Activated CD8-positive, alpha-beta T cell treated with anti-CD3 and anti-CD28 coated beads for 36 hours (primary cell): ENCODE measurements around the gene FBXW11. TPM values are rescaled to one million over a fixed set of nuclear protein-coding genes. Genes with fewer than 3 reads are reported as not detected.

Experiments used
- ATAC-seq: fragments of 200-7000 bp; cut with Tn5 transposase; one replicate; pipeline ENCODE4 v1.10.0; 2021; ENCODE audit warnings: mild to moderate bottlenecking, moderate library complexity
- CTCF ChIA-PET: fragments of 350-600 bp; sonication (Branson Sonifier 250); formaldehyde crosslinking; loops from one replicate; lab custom pipeline; 2021; ENCODE audit warnings: antibody characterized with exemption; lab: Charles Lee
- POLR2A ChIA-PET: fragments of 350-600 bp; sonication (Branson Sonifier 250); formaldehyde crosslinking; loops from one replicate; lab custom pipeline; 2021; ENCODE audit warnings: antibody characterized with exemption; lab: Charles Lee
- DNase-seq: peaks from one replicate; pipeline ENCODE4 v3.0.0-alpha.2; 2020
- H3K27ac Mint-ChIP-seq: one replicate; pipeline ENCODE4 v1.8.0; 2021; ENCODE audit warnings: mild to moderate bottlenecking, mixed read lengths
- H3K27me3 Mint-ChIP-seq: one replicate; pipeline ENCODE4 v1.8.0; 2021; ENCODE audit warnings: mixed read lengths
- H3K36me3 Mint-ChIP-seq: one replicate; pipeline ENCODE4 v1.8.0; 2021; ENCODE audit warnings: low read depth, mixed read lengths
- H3K4me1 Mint-ChIP-seq: one replicate; pipeline ENCODE4 v1.8.0; 2021; ENCODE audit warnings: low read depth, mixed read lengths
- H3K4me3 Mint-ChIP-seq: one replicate; pipeline ENCODE4 v1.8.0; 2021; ENCODE audit warnings: mild to moderate bottlenecking, moderate library complexity, mixed read lengths
- H3K9me3 Mint-ChIP-seq: one replicate; pipeline ENCODE4 v1.8.0; 2021; ENCODE audit warnings: mixed read lengths
- CTCF ChIP-seq: fragments of 200-600 bp; IDR thresholded peaks from one replicate; pipeline ENCODE4 v1.8.0; 2022; ENCODE audit warnings: antibody characterized with exemption, mild to moderate bottlenecking
- intact Hi-C: fragments of 100-400 bp; cut with micrococcal nuclease; formaldehyde crosslinking; loops from one replicate; pipeline ENCODE4 v1.10.0; 2022
- total RNA-seq, 2 experiments: library from RNA; stranded (reverse); gene quantifications; one replicate each; pipeline ENCODE4 v1.2.3, GENCODE V29; 2021

Gene FBXW11
- total RNA-seq, 2 experiments from 2014 or later = 49.3 to 52.6 TPM

DNA sequence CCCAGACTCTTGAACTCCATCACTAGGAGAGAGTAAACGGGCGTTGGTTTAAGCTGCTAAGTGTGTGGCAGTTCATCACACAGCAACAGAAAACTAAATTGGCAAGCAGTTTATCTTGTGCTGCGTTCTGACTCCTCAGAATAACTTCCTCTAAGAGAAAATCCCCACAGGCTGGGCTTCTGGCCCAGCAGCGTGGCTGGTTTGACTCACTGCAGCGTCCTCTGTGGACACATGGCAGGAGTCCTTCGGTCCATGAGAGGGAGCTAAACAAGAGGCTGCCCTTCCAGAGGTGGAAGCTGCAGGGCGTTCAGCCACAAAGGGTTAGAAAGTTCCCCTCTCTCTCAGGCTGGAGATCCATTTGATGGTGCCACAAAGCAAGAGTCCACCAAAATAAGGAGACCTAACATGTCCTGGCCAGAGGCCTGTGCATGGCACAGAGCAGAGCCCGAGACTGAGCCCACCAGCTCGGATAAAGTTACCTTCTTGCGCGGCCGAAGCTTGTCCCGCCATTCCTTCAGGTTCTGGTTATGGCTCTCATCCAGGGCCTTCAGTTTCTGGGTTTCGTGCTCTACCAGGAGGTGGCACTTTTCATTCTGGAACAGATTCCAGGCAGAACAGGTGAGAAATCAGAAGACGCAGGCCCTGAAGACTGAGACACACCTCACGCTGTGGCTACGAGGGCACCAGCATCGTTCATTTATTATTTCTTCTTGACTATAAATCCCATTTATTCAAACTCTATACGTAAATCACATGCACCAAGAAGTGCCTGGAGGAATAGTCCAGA, 46.2 kb upstream of the FBXW11 start:
- Mint-ChIP-seq H3K36me3 (peaks cover 40% of the 10 kb centered on the region), H3K27me3 (no peaks in the 10 kb centered on the region), H3K4me3 (no peak overlapping the region), H3K4me1 (peaks cover 6% of the 10 kb centered on the region), H3K9me3 (no peaks in the 10 kb centered on the region), H3K27ac (no peak overlapping the region)
- intact Hi-C loops = no loop called here
- DNase-seq (no peak), ATAC-seq (no peak)
- POLR2A ChIA-PET = interaction anchor here (1.2 to 1.6 kb wide), 2 partner anchors 18 to 47 kb away, joined by 3 to 4 read pairs; partner anchors contain the start of gene FBXW11
- CTCF ChIA-PET = interaction anchor here (1.4 kb wide), 1 partner anchor 32 kb away, joined by 3 read pairs; no protein-coding TSS in a partner anchor
- TF ChIP-seq CTCF = no peak

GRCh38 chr5:172051643-172052339, 45.4 kb upstream of the FBXW11 start:
- H3K36me3 Mint-ChIP-seq = peaks cover 38% of the 10 kb centered on the region
- CTCF ChIA-PET = interaction anchor here (1.3 to 1.4 kb wide), 2 partner anchors 31 to 140 kb away, joined by 3 to 5 read pairs; no protein-coding TSS in a partner anchor
- no peak overlapping the region for H3K4me3 Mint-ChIP-seq
- H3K27me3 Mint-ChIP-seq = no peaks in the 10 kb centered on the region
- TF ChIP-seq CTCF = no peak
- DNase-seq (no peak), ATAC-seq (no peak)
- H3K27ac Mint-ChIP-seq = peak overlapping the region; percentile 46
- H3K4me1 Mint-ChIP-seq = peaks cover 10% of the 10 kb centered on the region
- H3K9me3 Mint-ChIP-seq = no peaks in the 10 kb centered on the region
- intact Hi-C loops = no loop called here
- POLR2A ChIA-PET = interaction anchor here (1.6 kb wide), 1 partner anchor 18 kb away, joined by 4 read pairs; no protein-coding TSS in a partner anchor

- no peaks in the 10 kb centered on the region for H3K27me3 Mint-ChIP-seq
- no peak for ATAC-seq
- no peak overlapping the region for H3K4me3 Mint-ChIP-seq
- no peaks in the 10 kb centered on the region for H3K9me3 Mint-ChIP-seq
- peaks cover 30% of the 10 kb centered on the region for H3K36me3 Mint-ChIP-seq
- H3K4me1 Mint-ChIP-seq = peaks cover 10% of the 10 kb centered on the region
- TF ChIP-seq CTCF = no peak
- DNase-seq = no peak
- POLR2A ChIA-PET = interaction anchor here (0.6 kb wide), 1 partner anchor 43 kb away, joined by 6 read pairs; the partner anchor contains the start of gene FBXW11
- intact Hi-C loops = no loop called here
- CTCF ChIA-PET = interaction anchor here (1.3 to 2.8 kb wide), 2 partner anchors 10 to 138 kb away, joined by 5 to 12 read pairs; no protein-coding TSS in a partner anchor
- peak overlapping the region; percentile 20 for H3K27ac Mint-ChIP-seq
Measured at GRCh38 chr5:172050080-172050479, 43.6 kb upstream of the FBXW11 start.

DNA sequence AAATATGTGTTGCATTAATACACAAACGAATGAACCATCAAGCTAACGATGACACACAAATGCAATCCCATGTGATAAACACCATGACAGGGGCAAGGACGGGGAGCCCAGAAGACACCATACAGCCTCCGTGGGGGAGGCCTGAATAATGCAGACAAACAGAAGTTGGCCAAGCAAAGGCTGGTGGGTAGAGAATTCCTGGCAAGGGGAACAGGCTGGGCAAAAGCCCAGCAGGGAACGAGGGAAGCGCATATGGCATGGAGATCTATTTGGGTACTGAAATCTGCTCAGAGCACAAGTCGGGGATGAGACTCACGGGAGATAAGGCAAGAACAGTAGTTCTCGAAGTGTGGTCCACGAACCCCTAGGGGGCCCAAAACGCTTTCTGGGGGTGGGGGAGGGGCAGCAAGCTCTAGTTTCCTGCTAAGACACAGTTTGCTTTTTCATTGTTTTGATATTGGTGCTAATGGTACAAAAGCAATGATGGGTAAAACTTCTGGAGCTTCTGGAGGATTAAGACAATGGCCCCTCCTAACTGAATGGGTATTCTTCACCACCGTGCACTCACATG, 42.9 kb upstream of the FBXW11 start:
- DNase-seq (no peak), ATAC-seq (no peak)
- Mint-ChIP-seq H3K27ac (peak overlapping the region; percentile 37), H3K27me3 (no peaks in the 10 kb centered on the region), H3K4me1 (peaks cover 10% of the 10 kb centered on the region), H3K36me3 (peaks cover 33% of the 10 kb centered on the region), H3K9me3 (no peaks in the 10 kb centered on the region), H3K4me3 (no peak overlapping the region)
- intact Hi-C loops = no loop called here
- CTCF ChIA-PET = interaction anchor here (2.8 kb wide), 1 partner anchor 11 kb away, joined by 12 read pairs; no protein-coding TSS in a partner anchor
- TF ChIP-seq CTCF = no peak
- POLR2A ChIA-PET = no interaction called here
